Activated CD4-positive, CD25-positive, alpha-beta regulatory T cell treated with anti-CD3 and anti-CD28 coated beads, Interleukin-2, amount 50 U/mL, for 24 hours (primary cell): ENCODE results near the gene REEP6.
"Not testable (repeated sequence)": the region's sequence is repeated elsewhere in the genome, so short reads cannot be mapped to it uniquely, and the experiment has no call there.

Source experiments
- ATAC-seq, 2 donors: fragments of 150-1000 bp; cut with Tn5 transposase; one replicate each; pipeline ENCODE4 v1.10.0; 2021; ENCODE audit warnings: mild to moderate bottlenecking in 1 of 2, moderate library complexity in 1 of 2

The REEP6 gene

DNA sequence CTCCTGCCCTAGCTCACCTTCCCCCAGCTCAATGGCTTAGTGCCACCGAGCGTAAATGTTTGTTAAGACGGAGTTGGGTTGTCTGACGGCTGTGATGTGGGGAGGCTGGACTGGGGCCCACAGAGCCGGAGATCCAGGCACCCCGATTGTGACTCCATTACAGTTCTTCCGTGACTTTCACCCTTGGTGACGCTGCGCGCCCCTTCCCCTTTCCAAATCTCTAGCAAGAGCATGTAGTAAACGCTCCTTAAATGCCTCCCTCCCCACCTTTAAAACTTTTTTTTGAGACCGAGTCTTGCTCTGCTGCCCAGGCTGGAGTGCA, 829 bp downstream of the REEP6 start:
- no peak for ATAC-seq

- no peak for ATAC-seq
Observed at GRCh38 chr19:1492474-1493006, 1.6 kb downstream of the REEP6 start.

GRCh38 chr19:1494115-1494815, 3.3 kb downstream of the REEP6 start:
- no peak for ATAC-seq

- no peak for ATAC-seq
Observed at GRCh38 chr19:1495051-1495798, 4.2 kb downstream of the REEP6 start.

GRCh38 chr19:1495799-1496713, 5.1 kb downstream of the REEP6 start:
- no peak for ATAC-seq

DNA sequence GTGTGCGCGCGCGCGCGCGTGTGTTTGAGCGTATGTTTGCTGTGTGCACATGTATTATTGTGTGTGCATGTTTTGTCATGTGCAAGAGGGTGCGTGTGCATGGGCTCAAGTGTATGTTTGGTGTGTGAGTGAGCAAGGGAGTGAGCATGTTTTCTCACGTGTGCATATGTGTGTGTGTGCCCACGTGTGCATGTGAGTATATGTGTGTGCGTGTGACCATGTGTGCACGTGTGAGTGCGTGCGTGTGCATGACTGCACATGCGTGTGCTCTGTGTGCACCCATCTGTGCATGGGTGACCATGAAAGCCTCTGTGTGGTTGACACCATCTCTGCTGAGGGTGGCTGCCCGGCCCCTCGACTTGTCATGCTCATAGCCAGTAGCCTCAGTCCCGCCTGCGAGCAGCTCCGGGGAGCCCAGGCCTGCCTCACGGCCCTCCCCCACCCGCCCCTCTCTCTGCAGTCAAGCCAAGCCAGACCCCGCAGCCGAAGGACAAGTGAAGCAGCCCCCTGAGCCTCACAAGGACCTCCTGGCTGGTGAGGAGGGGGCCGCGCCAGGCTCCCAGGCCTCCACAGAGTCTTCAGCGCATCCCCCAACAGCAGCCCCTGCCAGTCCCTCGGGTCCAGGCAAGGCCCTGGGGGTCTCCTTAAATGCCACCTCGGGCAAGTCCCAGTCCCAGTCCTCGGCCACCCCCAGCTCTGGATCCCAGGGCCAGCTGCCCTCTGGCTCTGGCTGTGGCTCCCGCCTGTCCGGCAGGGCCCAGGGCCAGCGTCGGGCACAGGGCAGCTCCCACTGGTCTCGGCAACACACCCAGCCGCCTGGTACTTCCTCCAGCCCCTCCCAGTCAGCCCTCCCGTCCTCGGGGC, 6.0 kb downstream of the REEP6 start:
- no peak for ATAC-seq

DNA sequence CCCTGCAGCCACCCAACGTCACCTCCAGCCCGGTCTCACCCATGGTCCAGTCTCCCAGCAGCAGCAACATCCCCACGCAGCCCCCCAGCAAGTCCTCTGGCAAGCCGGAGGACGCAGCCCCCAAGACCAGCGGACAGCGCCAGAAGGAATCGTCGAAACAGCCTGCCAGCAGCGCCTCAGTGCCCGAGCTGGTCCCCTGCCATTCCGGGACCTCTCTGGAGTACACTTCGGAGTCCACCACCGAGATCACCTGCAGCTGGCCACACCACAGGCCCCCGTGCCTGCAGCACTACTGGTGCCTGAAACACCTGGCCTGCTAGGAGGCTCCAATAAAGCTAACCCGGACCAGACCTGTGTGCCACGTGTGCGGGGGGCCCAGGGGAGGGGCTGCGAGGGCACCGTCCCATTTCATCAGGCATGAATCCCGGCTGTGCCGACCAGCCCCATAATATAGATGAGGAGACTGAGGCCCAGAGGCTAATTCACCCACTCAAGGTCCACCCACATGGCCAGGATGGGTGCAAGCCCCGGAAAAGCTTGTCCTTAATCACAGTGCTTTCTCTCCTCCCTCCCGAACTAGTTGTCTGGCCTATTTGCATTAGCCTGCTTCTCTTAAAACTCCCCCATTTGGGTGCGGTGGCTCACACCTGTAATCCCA, 6.7 kb downstream of the REEP6 start:
- no peak for ATAC-seq

GRCh38 chr19:1499231-1499630, 8.2 kb downstream of the REEP6 start:
- not testable (repeated sequence) for ATAC-seq

- ATAC-seq = no peak
Observed at GRCh38 chr19:1501200-1501595, 10.2 kb downstream of the REEP6 start.

- ATAC-seq = no peak
Observed at GRCh38 chr19:1502433-1503088, 11.6 kb downstream of the REEP6 start.

- peak; percentile 22 to 32 for ATAC-seq
Observed at GRCh38 chr19:1503089-1503924, 12.3 kb downstream of the REEP6 start.

DNA sequence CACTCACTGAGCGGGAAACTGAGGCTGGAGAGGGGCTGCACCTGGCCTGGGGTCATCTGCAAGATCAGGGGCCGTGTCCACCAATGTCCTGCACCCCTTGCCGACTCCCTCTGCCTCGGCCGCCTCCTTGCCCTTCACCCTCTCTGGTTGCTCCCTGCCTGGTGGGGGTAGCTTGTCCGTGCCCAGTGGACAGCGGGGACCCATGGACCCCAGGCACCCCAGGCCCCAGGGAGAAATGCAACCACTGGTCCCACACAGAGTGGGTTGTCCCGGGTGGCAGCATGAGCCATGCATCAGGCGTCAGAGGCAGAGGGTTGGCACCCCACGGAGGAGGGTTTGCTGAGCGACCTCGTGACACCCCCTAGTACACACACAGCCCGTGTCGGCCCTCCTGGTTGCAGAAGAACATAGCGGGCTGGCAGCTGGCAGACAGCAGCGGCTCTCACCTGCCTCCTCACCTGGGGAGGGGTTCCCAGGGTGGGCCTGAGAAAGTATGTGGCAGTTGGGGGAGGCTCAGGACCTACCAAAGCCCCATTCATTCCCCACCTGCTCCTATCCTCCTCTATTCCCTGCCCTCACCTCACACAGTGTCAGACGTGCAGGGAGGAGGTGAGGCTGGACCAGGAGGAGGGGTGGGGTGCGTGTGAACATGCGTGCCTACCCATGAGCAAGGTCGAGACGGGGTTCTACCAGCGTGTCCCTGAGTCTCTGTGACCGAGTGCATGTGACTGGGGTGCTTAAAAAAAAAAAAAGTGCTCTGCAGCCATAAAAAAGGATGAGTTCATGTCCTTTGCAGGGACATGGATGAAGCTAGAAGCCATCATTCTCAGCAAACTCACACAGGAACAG, 13.2 kb downstream of the REEP6 start:
- ATAC-seq = no peak

GRCh38 chr19:1505012-1505411, 14.0 kb downstream of the REEP6 start:
- ATAC-seq = no peak

DNA sequence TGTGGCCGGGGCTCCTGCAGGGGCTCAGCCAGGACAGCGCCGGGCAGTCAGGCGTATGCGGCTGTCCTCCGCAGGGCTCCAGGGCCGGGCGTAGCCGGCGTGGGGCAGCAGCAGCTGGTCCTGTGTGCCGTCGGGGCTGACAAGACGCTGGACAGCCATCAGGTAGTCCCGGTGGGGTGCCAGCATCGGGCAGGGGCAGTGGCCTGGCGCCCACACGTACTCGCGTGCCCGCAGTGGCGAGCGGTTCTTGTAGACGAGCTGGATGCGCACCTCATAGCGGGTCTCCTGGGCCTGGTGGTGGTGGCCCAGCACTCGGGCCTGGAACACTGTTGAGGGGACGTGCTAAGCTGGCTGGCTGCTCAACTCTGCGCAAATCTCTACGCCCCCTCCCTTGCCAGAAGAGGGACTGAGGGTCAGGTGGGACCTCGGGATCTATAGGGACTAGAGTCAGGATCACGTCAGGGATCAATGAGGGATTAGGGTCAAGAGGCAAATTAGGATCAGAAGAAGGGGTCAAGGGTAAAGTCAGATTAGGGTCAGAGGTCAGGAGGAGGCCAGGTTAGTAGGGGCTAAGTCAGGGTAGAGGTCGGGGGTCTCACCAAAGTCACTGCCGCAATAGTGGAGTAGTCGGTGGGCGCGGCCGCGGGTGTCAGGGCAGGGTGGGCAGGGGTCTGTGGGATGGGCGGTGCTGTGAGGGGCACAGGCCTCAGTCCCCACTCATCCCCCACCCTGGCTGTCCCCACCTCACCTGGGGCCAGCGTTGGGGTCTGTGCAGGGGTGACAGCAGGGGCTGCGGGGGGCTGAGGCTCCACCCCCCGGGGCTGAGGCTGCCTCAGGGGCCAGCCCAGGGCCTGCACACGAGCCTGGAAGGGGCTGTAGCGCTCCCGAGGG, 15.3 kb downstream of the REEP6 start:
- ATAC-seq = no peak

DNA sequence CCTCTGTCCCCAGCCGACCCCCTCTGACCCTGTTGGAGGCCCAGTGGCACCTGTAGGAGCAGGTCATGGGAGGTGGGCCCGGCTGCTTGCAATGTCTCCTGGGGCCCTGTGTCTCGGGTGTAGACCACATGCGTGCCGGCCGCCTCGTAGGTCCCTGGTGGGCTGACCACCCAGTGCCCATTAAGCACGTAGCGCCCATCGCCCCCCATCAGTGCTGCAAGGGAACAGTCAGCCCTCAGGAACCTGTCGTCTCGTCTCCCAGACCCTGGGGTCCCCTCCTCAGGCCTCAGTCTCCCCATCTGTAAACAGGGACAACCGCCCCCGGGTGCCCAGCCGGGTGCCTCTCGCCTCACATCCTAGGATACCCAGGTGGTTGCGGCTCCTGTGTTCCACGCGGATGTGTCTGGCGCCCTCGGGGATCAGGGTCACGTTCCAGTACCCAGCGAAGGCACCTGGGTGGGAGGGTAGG, 16.2 kb downstream of the REEP6 start:
- ATAC-seq = no peak

DNA sequence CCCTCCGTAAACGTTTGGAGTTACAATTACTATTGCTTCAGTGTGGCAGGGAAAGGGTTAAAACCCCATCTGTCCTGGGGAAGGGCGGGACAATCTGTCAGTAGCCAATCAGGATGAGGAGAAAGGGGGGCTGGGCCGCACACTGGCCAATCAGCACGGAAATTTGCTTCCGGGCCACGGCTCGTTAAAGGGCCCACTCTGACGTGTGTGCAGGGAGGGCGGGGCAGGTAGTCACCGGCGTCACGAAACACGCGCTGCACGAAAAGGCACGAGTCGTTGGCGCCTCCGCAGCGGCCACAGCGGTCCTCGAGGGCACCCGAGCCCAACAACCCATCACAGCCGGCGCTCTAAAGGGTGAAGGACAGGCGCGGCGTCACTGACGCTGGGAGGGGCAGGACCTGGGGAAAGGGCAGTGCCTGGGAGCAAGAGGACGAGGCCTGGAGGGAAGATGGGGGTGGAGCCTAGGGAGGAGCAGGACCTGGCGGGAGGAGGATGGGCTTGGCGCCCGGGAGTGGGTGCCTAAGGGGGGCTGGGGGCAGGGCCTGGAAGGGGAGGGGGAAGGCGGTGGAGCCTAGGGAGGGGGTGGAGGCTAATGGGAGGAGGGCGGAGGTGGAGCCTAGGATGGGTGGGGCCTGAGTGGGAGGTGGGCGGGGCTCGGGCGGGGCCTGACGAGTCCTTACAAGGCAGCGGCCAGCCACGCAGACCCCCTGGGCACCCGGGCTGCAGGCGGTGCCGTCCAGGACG, 17.0 kb downstream of the REEP6 start:
- ATAC-seq = peak; percentile 95 to 96

GRCh38 chr19:1508507-1508856, 17.5 kb downstream of the REEP6 start:
- no peak for ATAC-seq
